ENCODE measurements around the gene LMF1.

Gene LMF1

DNA sequence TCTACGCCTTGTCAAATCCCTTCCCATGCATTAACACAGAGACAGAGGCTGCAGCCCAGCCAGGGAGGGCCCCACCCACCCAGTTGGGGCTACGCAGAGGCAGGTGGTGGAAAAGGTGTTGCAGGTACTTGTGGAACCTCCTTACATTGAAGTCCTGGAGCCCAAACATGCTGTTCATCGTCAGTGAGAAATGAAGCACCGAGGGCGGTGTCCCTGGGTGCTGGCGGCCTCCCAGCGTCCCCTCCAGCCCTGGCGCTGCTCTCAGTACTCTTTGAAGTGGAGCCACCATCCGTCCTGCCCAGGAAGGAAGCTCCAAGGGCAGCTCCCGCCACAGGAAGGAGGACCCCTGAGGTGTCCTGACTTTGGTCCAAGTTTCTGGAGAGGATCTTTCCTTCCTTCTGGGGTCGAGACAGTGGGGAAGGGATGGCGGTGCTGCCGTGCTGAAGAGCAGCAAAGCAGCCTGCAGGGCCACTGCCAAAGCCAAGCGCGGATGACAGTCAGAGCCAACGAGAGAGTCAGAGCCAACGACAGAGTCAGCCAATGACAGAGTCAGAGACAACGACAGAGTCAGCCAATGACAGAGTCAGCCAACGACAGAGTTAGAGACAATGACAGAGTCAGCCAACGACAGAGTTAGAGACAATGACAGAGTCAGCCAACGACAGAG lies 23.4 kb downstream of the LMF1 start:
- FAIRE-seq, result no peak

DNA sequence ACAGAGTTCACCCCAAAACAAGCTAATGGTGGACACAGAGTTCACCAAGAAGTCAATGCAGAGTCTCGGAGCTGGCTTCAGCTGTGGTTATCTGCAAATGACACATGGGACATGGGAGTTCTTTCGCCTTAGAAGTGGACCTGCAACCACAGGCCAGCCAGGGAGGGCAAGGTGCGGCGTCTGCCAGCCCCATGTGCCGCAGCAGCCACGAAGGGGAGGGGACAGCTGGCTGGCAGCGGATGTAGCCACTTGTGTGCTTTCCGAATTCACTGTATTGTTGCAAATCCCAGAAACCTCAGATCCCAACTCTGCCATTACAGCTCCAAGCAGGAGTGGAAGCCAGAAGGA lies 24.8 kb downstream of the LMF1 start:
- no peak for FAIRE-seq

DNA sequence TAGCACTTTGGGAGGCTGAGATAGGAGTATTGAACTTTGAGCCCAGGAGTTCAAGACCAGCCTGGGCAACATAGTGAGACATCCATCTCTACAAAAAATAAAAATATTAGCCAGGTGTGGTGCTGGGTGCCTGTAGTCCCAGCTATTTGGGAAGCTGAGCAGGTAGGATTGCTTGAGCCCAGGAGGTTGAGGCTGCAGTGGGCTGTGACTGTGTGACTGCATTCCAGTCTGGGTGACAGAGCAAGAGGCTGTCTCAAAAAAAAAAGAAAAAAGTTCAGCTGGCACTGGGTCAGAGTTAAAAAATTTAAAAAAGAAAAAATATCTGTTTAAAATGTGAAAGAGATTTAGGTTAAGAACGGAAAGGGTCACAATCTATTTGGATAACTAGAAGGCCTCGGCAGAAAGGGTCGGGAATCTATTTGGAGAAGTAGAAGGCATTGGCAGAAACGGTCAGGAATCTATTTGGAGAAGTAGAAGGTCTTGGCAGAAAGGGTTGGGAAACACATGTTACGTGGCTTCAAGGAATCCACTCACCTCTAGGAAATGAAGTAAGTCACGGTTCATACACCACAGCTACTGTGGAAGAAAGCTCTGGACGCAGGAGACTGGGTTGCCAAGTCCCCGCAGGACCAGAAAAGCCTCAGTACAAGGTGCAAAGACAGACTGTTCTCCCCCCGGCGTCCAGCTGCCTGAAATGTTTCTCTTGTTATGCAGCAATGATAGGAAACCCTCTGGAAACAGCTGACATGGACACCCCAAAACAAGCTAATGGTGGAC lies 25.3 kb downstream of the LMF1 start:
- FAIRE-seq, result no peak

GRCh38 chr16:943971-944370 lies 26.8 kb downstream of the LMF1 start:
- FAIRE-seq, result no peak

DNA sequence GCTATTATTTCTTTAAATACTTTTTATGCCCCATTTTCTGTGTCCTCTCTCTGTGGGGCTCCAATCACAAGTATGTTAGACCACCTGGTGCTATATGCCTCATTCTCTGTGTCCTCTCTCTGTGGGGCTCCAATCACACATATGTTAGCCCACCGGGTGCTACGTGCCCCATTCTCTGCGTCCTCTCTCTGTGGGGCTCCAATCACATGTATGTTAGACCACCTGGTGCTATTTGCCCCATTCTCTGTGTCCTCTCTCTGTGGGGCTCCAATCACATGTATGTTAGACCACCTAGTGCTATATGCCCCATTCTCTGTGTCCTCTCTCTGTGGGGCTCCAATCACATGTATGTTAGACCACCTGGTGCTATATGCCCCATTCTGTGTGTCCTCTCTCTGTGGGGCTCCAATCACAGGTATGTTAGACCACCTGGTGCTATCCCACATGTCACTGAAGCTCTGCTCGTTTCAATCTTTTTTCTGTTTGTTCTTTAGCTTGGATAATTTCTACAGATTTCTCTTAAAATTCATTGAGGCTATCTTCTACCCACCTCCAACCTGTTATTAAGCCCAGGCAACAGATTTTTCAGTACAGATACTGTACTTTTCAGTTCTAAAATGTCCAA lies 28.2 kb downstream of the LMF1 start:
- no peak for FAIRE-seq

DNA sequence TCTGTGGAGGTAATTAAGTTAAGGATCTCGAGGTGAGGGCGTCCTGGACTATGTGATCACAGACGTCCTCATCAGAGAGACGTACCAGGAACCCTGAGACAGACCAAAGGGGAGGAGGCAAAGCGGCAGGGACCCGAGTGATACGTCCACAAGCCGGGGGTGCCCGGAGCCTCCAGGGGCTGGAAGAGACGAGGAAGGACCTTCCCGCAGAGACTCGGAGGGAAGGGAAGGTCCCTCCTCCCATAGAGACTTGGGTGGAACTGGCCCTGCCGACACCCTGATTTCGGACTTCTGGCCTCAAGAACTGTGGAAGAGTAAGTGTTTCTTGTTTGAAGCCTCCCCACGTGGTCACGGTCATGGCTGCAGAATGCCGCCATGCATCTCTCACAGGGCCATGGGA lies 30.8 kb downstream of the LMF1 start:
- FAIRE-seq, result no peak

DNA sequence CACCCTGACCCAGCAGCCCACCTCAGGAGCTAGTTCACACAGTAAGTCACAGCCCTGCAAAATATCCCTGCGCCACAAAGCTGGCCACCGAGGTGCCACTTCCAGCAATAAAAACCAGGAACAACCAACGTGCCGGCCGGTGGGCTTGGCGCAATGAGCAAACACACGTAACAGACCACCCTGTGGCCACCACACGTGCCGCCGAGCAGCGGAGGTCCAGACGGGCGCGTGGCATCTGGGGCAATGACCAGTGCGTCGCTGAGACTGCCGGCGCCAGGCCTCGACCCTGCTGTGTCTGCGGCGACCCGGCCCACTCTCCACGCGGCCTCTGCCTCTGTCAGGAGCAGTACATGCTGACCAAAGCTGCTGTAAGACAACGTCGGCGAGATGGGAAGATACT lies 31.5 kb downstream of the LMF1 start:
- FAIRE-seq, result no peak

DNA sequence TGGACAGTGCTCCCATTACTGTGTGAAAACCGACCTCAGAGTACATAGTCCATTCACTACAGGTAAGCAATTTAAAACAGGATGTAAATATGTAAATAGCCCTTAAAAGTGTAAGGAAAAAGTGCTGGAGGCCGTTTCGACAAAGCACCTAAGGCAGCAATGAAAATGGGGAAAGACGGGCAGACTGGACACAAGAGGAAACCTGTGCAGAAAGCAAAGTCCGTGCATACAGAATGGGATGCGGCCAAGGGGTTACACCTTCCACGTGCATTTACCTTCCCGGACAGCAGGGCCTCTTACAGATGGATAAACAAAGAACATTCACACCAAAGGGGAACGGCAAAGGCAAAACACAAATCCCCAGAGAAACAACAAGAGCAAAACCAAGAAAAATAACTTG lies 32.0 kb downstream of the LMF1 start:
- no peak for FAIRE-seq

- no peak for FAIRE-seq
These were observed 32.6 kb downstream of the LMF1 start for GRCh38 chr16:938136-938535.

DNA sequence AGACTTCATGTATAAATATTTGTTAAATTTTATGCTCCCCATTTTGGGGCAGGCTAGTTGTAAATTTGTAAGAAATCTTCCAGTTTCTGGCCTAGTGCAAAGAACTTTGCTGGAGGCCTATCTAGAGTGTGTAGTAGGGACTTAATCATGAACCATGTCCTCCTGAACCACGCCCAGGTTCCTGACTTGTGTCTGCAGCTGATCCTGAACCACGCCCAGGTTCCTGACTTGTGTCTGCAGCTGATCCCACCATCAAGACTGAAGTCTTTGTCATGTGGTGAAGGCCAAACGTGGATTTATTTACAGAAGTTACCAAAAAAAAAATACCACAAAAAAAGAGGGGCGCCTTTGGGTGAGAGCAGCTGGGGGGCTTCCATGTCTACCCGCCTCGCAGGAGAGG lies 33.1 kb downstream of the LMF1 start:
- no peak for FAIRE-seq

GRCh38 chr16:937311-937710 lies 33.5 kb downstream of the LMF1 start:
- FAIRE-seq, result no peak

DNA sequence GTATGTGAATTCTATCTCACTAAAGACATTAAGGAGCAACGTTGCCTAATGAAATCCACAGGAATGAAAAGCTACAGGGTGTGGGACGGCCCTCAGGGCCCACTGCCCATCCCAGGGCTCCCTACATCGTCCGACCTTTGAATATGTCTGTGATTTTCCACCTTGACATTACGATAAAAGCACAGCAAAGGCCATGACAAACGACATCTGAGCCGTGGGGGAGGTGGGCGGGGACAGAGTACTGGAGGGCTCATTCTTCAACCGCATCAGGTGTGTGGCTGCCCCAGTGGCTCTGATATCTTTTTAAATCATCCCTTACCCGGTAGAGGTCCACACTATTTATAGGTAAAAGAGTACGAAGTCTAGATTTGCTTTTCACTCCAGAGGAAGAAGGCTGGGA lies 35.1 kb downstream of the LMF1 start:
- FAIRE-seq, result no peak

DNA sequence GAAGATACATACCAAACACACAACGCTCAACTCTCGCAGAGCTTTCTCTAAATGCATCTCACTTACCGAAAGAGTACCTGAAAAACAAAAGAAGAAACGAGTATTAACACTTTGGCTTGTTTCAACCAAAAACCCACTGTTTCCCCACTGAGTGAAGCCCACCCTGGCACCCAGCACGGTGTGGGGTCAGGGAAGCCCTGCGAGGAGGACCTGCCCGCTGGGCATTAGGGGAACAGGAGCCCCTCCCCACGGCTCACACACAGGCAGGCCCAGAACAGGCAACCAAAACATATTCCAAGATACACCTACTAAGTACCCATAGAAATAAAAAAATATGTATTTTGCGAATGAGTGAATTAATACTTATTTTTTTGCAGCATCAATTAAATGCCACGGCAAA lies 36.6 kb downstream of the LMF1 start:
- FAIRE-seq, result no peak

- FAIRE-seq, result no peak
These were observed 37.2 kb downstream of the LMF1 start for GRCh38 chr16:933581-933980.

DNA sequence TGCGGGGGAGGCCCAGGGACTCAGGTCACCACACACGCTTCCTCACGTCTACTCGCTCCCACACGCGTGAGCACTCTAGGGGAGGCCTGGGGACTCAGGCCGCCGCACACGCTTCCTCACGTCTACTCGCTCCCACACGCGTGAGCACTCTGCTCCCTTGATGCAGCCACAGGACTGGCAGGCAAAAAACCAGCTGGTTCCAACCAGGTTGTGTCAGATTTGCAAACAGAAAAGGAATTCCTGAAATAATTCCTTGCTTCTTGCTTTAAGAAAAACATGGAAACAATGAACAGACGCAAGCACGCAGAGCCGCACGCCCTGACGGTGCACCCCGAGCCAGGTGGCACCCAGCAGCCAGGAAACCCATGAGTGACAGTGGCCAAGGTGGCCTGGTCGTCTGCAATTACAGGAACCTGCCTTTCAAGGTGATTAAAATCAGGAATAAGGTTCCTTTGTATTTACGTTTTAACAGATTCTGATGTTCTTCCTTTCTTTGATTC lies 37.9 kb downstream of the LMF1 start:
- FAIRE-seq, result no peak

GRCh38 chr16:931626-932500 lies 38.9 kb downstream of the LMF1 start:
- no peak for FAIRE-seq

GRCh38 chr16:931171-931570 lies 39.6 kb downstream of the LMF1 start:
- no peak for FAIRE-seq

- FAIRE-seq, result no peak
These were observed 40.3 kb downstream of the LMF1 start for GRCh38 chr16:930511-930910.

DNA sequence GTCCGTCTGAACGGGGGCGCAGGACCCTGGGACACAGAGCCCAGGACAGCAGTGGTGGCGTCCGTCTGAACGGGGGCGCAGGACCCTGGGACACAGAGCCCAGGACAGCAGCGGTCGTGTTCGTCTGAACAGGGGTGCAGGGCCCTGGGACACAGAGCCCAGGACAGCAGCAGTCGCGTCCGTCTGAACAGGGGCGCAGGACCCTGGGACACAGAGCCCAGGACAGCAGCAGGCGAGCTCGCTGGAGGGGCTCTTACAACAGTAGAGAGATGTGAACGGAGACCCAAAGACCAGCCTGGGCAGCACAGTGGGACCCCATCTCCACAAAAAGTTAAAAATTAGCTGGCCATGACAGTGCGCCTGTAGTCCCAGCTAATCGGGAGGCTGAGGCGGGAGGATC lies 40.7 kb downstream of the LMF1 start:
- no peak for FAIRE-seq

- no peak for FAIRE-seq
These were observed 41.3 kb downstream of the LMF1 start for GRCh38 chr16:929227-930073.

DNA sequence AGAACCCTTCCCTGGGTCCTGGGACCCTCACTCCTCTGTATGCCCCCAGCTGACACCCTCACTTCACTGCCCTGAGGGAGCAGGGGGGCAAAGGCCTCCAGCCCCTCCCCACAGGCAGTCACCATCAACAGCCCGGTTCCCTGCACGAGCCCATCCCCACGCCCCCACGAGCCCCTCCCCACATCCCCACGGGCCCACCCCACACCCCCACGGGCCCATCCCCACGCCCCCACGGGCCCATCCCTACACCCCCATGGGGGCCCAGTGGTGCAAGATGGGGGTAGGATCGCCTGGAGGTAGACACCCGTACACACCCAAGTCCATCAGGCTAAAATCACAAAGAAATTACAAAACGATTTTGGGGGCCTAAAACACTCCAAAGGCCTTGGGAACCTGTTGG lies 42.3 kb downstream of the LMF1 start:
- no peak for FAIRE-seq

- no peak for FAIRE-seq
These were observed 42.9 kb downstream of the LMF1 start for GRCh38 chr16:927931-928330.
